ENCODE measurements around the gene ABI2.
"Not testable (repeated sequence)": the region's sequence is repeated elsewhere in the genome, so short reads cannot be mapped to it uniquely, and the experiment has no call there.

The ABI2 gene

GRCh38 chr2:203327901-203328759 lies at the start of gene ABI2:
Gene ABI2, plus strand, starts transcription at chr2:203328394. Its CDS starts 121 bp downstream, at chr2:203328515.
- TF ChIP-seq ZNF274 (IDR thresholded peaks at IDR 0.05; ENCODE audit: low read depth, low read length), result no peak
- H3K4me3 ChIP-seq (ENCODE audit: low read length), result peak within 1 kb of the TSS; percentile 90

- no peak for TF ChIP-seq ZNF274 (IDR thresholded peaks at IDR 0.05; ENCODE audit: low read depth, low read length)
- H3K4me3 ChIP-seq (ENCODE audit: low read length), result no peak overlapping the region
Measured at GRCh38 chr2:203279288-203279687, 48.9 kb upstream of the ABI2 start.

GRCh38 chr2:203280428-203281064 lies 47.6 kb upstream of the ABI2 start:
- no peak overlapping the region for H3K4me3 ChIP-seq (ENCODE audit: low read length)
- TF ChIP-seq ZNF274 (IDR thresholded peaks at IDR 0.05; ENCODE audit: low read depth, low read length), result no peak

GRCh38 chr2:203282101-203282500 lies 46.1 kb upstream of the ABI2 start:
- TF ChIP-seq ZNF274 (IDR thresholded peaks at IDR 0.05; ENCODE audit: low read depth, low read length), result no peak
- H3K4me3 ChIP-seq (ENCODE audit: low read length), result no peak overlapping the region

- no peak for TF ChIP-seq ZNF274 (IDR thresholded peaks at IDR 0.05; ENCODE audit: low read depth, low read length)
- H3K4me3 ChIP-seq (ENCODE audit: low read length), result no peak overlapping the region
Measured at GRCh38 chr2:203286532-203286931, 41.7 kb upstream of the ABI2 start.

GRCh38 chr2:203301667-203302066 lies 26.5 kb upstream of the ABI2 start:
- H3K4me3 ChIP-seq (ENCODE audit: low read length), result no peak overlapping the region
- TF ChIP-seq ZNF274 (IDR thresholded peaks at IDR 0.05; ENCODE audit: low read depth, low read length), result no peak

GRCh38 chr2:203302586-203302985 lies 25.6 kb upstream of the ABI2 start:
- not testable (repeated sequence) for H3K4me3 ChIP-seq (ENCODE audit: low read length)

GRCh38 chr2:203310688-203311436 lies 17.3 kb upstream of the ABI2 start:
- no peak overlapping the region for H3K4me3 ChIP-seq (ENCODE audit: low read length)
- no peak for TF ChIP-seq ZNF274 (IDR thresholded peaks at IDR 0.05; ENCODE audit: low read depth, low read length)

- H3K4me3 ChIP-seq (ENCODE audit: low read length), result no peak overlapping the region
- no peak for TF ChIP-seq ZNF274 (IDR thresholded peaks at IDR 0.05; ENCODE audit: low read depth, low read length)
Measured at GRCh38 chr2:203326356-203326755, 1.8 kb upstream of the ABI2 start.

- TF ChIP-seq ZNF274 (IDR thresholded peaks at IDR 0.05; ENCODE audit: low read depth, low read length), result no peak
- peak overlapping the region; percentile 90 for H3K4me3 ChIP-seq (ENCODE audit: low read length)
Measured at GRCh38 chr2:203327582-203327900, 653 bp upstream of the ABI2 start.

- H3K4me3 ChIP-seq (ENCODE audit: low read length), result peak overlapping the region; percentile 90
- no peak for TF ChIP-seq ZNF274 (IDR thresholded peaks at IDR 0.05; ENCODE audit: low read depth, low read length)
Measured at GRCh38 chr2:203328760-203329540, 756 bp downstream of the ABI2 start.

- no peak overlapping the region; the same call in 1 of the 2 replicates for H3K4me3 ChIP-seq (ENCODE audit: low read length)
- TF ChIP-seq ZNF274 (IDR thresholded peaks at IDR 0.05; ENCODE audit: low read depth, low read length), result no peak
Measured at GRCh38 chr2:203330434-203330833, 2.2 kb downstream of the ABI2 start.

GRCh38 chr2:203338322-203338721 lies 10.1 kb downstream of the ABI2 start:
- no peak for TF ChIP-seq ZNF274 (IDR thresholded peaks at IDR 0.05; ENCODE audit: low read depth, low read length)
- H3K4me3 ChIP-seq (ENCODE audit: low read length), result no peak overlapping the region

Measured in GM08714 (cell line).